ENCODE results near the gene PNPLA2. TPM values are rescaled to one million over a fixed set of nuclear protein-coding genes. Genes with fewer than 3 reads are reported as not detected.

PNPLA2 gene
- total RNA-seq, 5 donors from 2014 or later (not counting 1 experiment from before 2014, with no cell fraction given): 172 to 212 (median 206) TPM

- Histone ChIP-seq H3K27ac (ENCODE audit: low read length) (peak overlapping the region; percentile 19), H3K36me3 (ENCODE audit: control insufficient read depth in 2 of 2, extremely low read depth in 1 of 2, insufficient read depth in 1 of 2, low read length in 1 of 2) (peaks cover 7 to 29% of the 10 kb centered on the region in 2 donors), H3K9me3 (no peaks in the 10 kb centered on the region), H3K27me3 (replicated peaks in 1 of 2; ENCODE audit: control insufficient read depth in 2 of 2, extremely low read depth in 1 of 2, insufficient read depth in 2 of 2, low read length in 1 of 2) (peaks cover 0 to 14% of the 10 kb centered on the region in 2 experiments), H3K4me3 (ENCODE audit: control insufficient read depth in 1 of 2, extremely low read depth in 1 of 2, low read length in 1 of 2) (peak overlapping the region; percentile 56 to 63), H3K4me1 (ENCODE audit: control insufficient read depth in 1 of 2, extremely low read depth in 1 of 2, insufficient read depth in 2 of 2, low read length in 2 of 2) (peaks cover 5 to 41% of the 10 kb centered on the region in 2 experiments)
- Mint-ChIP-seq H3K36me3 (peaks cover 17% of the 10 kb centered on the region), H3K27ac (peak overlapping the region; percentile 46 to 58), H3K4me3 (peak overlapping the region; percentile 83 to 86 (median 84)), H3K9me3 (no peaks in the 10 kb centered on the region), H3K4me1 (peaks cover 7 to 20% (median 13%) of the 10 kb centered on the region in 3 donors), H3K27me3 (no peaks in the 10 kb centered on the region)
- CTCF ChIA-PET: interaction anchor here (0.5 to 1.6 kb wide), 3 partner anchors 10 to 26 kb away, joined by 3 to 6 read pairs (median 4); partner anchors contain the start of gene RPLP2 (in 1 of the 2)
- POLR2A ChIA-PET: interaction anchor here in 1 of 2 donors (1.0 to 1.1 kb wide), 2 partner anchors 10 to 11 kb away, joined by 3 to 11 read pairs; partner anchors contain the start of gene RPLP2
- ATAC-seq (replicated peaks in 1 of 4) (no peak), DNase-seq (no peak)
- 78% methylated on average over 9 of the region's 11 CpGs for WGBS (ENCODE audit: insufficient coverage)
These were observed 2.2 kb downstream of the PNPLA2 start for GRCh38 chr11:820655-821511.

GRCh38 chr11:821512-822371, 3.0 kb downstream of the PNPLA2 start:
- Mint-ChIP-seq H3K9me3 (no peaks in the 10 kb centered on the region), H3K4me3 (peak overlapping the region; percentile 43 to 86 (median 84)), H3K36me3 (peaks cover 17% of the 10 kb centered on the region), H3K27ac (no peak overlapping the region), H3K4me1 (peaks cover 7 to 25% (median 17%) of the 10 kb centered on the region in 3 donors), H3K27me3 (peaks cover 0 to 2% of the 10 kb centered on the region in 2 donors)
- Histone ChIP-seq H3K4me1 (ENCODE audit: control insufficient read depth in 1 of 2, extremely low read depth in 1 of 2, insufficient read depth in 2 of 2, low read length in 2 of 2) (peaks cover 7 to 49% of the 10 kb centered on the region in 2 experiments), H3K9me3 (no peaks in the 10 kb centered on the region), H3K27ac (ENCODE audit: low read length) (no peak overlapping the region), H3K27me3 (replicated peaks in 1 of 2; ENCODE audit: control insufficient read depth in 2 of 2, extremely low read depth in 1 of 2, insufficient read depth in 2 of 2, low read length in 1 of 2) (peaks cover 0 to 22% of the 10 kb centered on the region in 2 experiments), H3K4me3 (ENCODE audit: control insufficient read depth in 1 of 2, extremely low read depth in 1 of 2, low read length in 1 of 2) (no peak overlapping the region), H3K36me3 (ENCODE audit: control insufficient read depth in 2 of 2, extremely low read depth in 1 of 2, insufficient read depth in 1 of 2, low read length in 1 of 2) (peaks cover 7 to 29% of the 10 kb centered on the region in 2 donors)
- CTCF ChIA-PET: interaction anchor here in 1 of 2 donors (0.6 kb wide), 1 partner anchor 26 kb away, joined by 4 read pairs; no protein-coding TSS in a partner anchor
- POLR2A ChIA-PET: no interaction called here
- DNase-seq (no peak), ATAC-seq (replicated peaks in 1 of 4) (no peak)
- 98% methylated on average over 4 of the region's 22 CpGs for WGBS (ENCODE audit: insufficient coverage)

- Mint-ChIP-seq H3K4me3 (no peak overlapping the region), H3K36me3 (peaks cover 17% of the 10 kb centered on the region), H3K27me3 (peaks cover 6 to 13% of the 10 kb centered on the region in 2 donors), H3K27ac (no peak overlapping the region), H3K9me3 (no peaks in the 10 kb centered on the region), H3K4me1 (peaks cover 15 to 35% (median 24%) of the 10 kb centered on the region in 3 donors)
- DNase-seq: no peak
- peaks cover 8 to 61% of the 10 kb centered on the region in 2 experiments for H3K4me1 ChIP-seq (ENCODE audit: control insufficient read depth in 1 of 2, extremely low read depth in 1 of 2, insufficient read depth in 2 of 2, low read length in 2 of 2)
- 96% methylated on average over 27 of the region's 53 CpGs for WGBS (ENCODE audit: insufficient coverage)
- ChIA-PET CTCF (no interaction called here), POLR2A (no interaction called here)
- no peaks in the 10 kb centered on the region for H3K9me3 ChIP-seq
- H3K27ac ChIP-seq (ENCODE audit: low read length): no peak overlapping the region
- H3K4me3 ChIP-seq (ENCODE audit: control insufficient read depth in 1 of 2, extremely low read depth in 1 of 2, low read length in 1 of 2): no peak overlapping the region
- ATAC-seq (replicated peaks in 1 of 4): no peak
- peaks cover 0 to 39% of the 10 kb centered on the region in 2 experiments for H3K27me3 ChIP-seq (replicated peaks in 1 of 2; ENCODE audit: control insufficient read depth in 2 of 2, extremely low read depth in 1 of 2, insufficient read depth in 2 of 2, low read length in 1 of 2)
- H3K36me3 ChIP-seq (ENCODE audit: control insufficient read depth in 2 of 2, extremely low read depth in 1 of 2, insufficient read depth in 1 of 2, low read length in 1 of 2): peaks cover 7 to 29% of the 10 kb centered on the region in 2 donors
These were observed 5.0 kb downstream of the PNPLA2 start for GRCh38 chr11:823441-824291.

GRCh38 chr11:824292-824880, 5.7 kb downstream of the PNPLA2 start:
- no peak overlapping the region for H3K4me3 Mint-ChIP-seq
- no peak overlapping the region for H3K27ac ChIP-seq (ENCODE audit: low read length)

GRCh38 chr11:824942-825341, 6.2 kb downstream of the PNPLA2 start:
- H3K27ac ChIP-seq (ENCODE audit: low read length): no peak overlapping the region

More at GRCh38 chr11:824292-824880, 5.7 kb downstream of the PNPLA2 start:
- Mint-ChIP-seq H3K9me3 (no peaks in the 10 kb centered on the region), H3K27ac (no peak overlapping the region), H3K4me1 (peaks cover 21 to 42% (median 30%) of the 10 kb centered on the region in 3 donors), H3K36me3 (peaks cover 17% of the 10 kb centered on the region), H3K27me3 (peaks cover 6 to 20% of the 10 kb centered on the region in 2 donors)
- peaks cover 0 to 46% of the 10 kb centered on the region in 2 experiments for H3K27me3 ChIP-seq (replicated peaks in 1 of 2; ENCODE audit: control insufficient read depth in 2 of 2, extremely low read depth in 1 of 2, insufficient read depth in 2 of 2, low read length in 1 of 2)
- ChIA-PET POLR2A (no interaction called here), CTCF (no interaction called here)
- no peaks in the 10 kb centered on the region for H3K9me3 ChIP-seq
- H3K36me3 ChIP-seq (ENCODE audit: control insufficient read depth in 2 of 2, extremely low read depth in 1 of 2, insufficient read depth in 1 of 2, low read length in 1 of 2): peaks cover 7 to 29% of the 10 kb centered on the region in 2 donors
- H3K4me1 ChIP-seq (ENCODE audit: control insufficient read depth in 1 of 2, extremely low read depth in 1 of 2, insufficient read depth in 2 of 2, low read length in 2 of 2): peaks cover 7 to 62% of the 10 kb centered on the region in 2 experiments
- H3K4me3 ChIP-seq (ENCODE audit: control insufficient read depth in 1 of 2, extremely low read depth in 1 of 2, low read length in 1 of 2): no peak overlapping the region
- 97% methylated on average over 54 of the region's 59 CpGs for WGBS (ENCODE audit: insufficient coverage)
- no peak for DNase-seq
- no peak for ATAC-seq (replicated peaks in 1 of 4)

More at GRCh38 chr11:824942-825341, 6.2 kb downstream of the PNPLA2 start:
- ChIA-PET CTCF (no interaction called here), POLR2A (no interaction called here)
- Histone ChIP-seq H3K4me1 (ENCODE audit: control insufficient read depth in 1 of 2, extremely low read depth in 1 of 2, insufficient read depth in 2 of 2, low read length in 2 of 2) (peaks cover 12 to 68% of the 10 kb centered on the region in 2 experiments), H3K9me3 (no peaks in the 10 kb centered on the region), H3K27me3 (replicated peaks in 1 of 2; ENCODE audit: control insufficient read depth in 2 of 2, extremely low read depth in 1 of 2, insufficient read depth in 2 of 2, low read length in 1 of 2) (peaks cover 0 to 52% of the 10 kb centered on the region in 2 experiments), H3K36me3 (ENCODE audit: control insufficient read depth in 2 of 2, extremely low read depth in 1 of 2, insufficient read depth in 1 of 2, low read length in 1 of 2) (peaks cover 7 to 29% of the 10 kb centered on the region in 2 donors), H3K4me3 (ENCODE audit: control insufficient read depth in 1 of 2, extremely low read depth in 1 of 2, low read length in 1 of 2) (no peak overlapping the region)
- Mint-ChIP-seq H3K4me1 (peaks cover 21 to 46% (median 35%) of the 10 kb centered on the region in 3 donors), H3K36me3 (peaks cover 17% of the 10 kb centered on the region), H3K27ac (no peak overlapping the region), H3K27me3 (peaks cover 9 to 25% of the 10 kb centered on the region in 2 donors), H3K4me3 (no peak overlapping the region), H3K9me3 (no peaks in the 10 kb centered on the region)
- DNase-seq (no peak), ATAC-seq (replicated peaks in 1 of 4) (no peak)
- 92% methylated on average over 5 of the region's 11 CpGs for WGBS (ENCODE audit: insufficient coverage)
